ENCODE data around the gene MYO19. TPM values are rescaled to one million over a fixed set of nuclear protein-coding genes. Genes with fewer than 3 reads are reported as not detected.

Gene MYO19
- total RNA-seq, 1 donor from 2014 or later, result 40.7 TPM

- Histone ChIP-seq H3K27ac (no peak overlapping the region), H3K27me3 (no peaks in the 10 kb centered on the region), H3K9me3 (no peaks in the 10 kb centered on the region), H3K36me3 (peaks cover 26 to 65% of the 10 kb centered on the region in 2 donors), H3K4me1 (no peaks in the 10 kb centered on the region), H3K4me3 (no peak overlapping the region)
- intact Hi-C loops (cut with DNase I), result no loop called here
- no peak for DNase-seq (ENCODE audit: low spot score in 2 of 2)
- TF ChIP-seq CTCF (IDR thresholded peaks at IDR 0.05), result no peak
Measured at GRCh38 chr17:36507266-36507665, 27.4 kb downstream of the MYO19 start.

- Histone ChIP-seq H3K4me3 (no peak overlapping the region), H3K27me3 (no peaks in the 10 kb centered on the region), H3K4me1 (no peaks in the 10 kb centered on the region), H3K36me3 (peaks cover 26 to 65% of the 10 kb centered on the region in 2 donors), H3K27ac (no peak overlapping the region), H3K9me3 (no peaks in the 10 kb centered on the region)
- no peak for DNase-seq (ENCODE audit: low spot score in 2 of 2)
- intact Hi-C loops (cut with DNase I), result no loop called here
- no peak for TF ChIP-seq CTCF (IDR thresholded peaks at IDR 0.05)
Measured at GRCh38 chr17:36506831-36507230, 27.8 kb downstream of the MYO19 start.

DNA sequence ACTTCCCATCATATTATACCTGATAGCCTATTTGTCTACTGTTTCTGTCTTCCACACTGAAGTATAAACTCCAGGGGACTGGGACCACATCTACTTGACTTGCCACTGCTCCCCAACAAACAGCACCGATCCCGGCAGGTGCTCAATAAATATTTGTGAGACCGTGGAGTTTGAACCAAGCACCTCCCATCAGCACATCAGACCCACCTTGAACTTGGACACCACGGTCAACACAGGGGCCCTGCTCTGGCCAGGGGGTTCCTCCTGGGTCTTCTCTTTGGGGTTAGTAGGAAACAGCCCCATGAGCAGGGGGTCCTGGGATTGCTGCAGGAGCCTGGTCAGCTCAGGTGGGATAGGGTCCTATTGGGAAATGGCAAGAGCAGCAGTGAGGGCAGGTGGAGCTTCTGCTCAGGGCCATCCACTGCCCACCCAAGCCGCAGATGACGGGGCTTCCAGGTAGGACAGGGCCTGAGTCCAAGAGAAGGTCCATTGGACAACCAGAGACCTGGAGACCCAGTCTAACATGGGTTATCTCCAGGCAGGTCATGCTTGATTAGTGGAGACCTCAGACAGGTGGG is 28.3 kb downstream of the MYO19 start:
- DNase-seq (ENCODE audit: low spot score in 2 of 2), result no peak
- H3K36me3 ChIP-seq, result peaks cover 26 to 65% of the 10 kb centered on the region in 2 donors

GRCh38 chr17:36505171-36505570 is 29.5 kb downstream of the MYO19 start:
- no peak for DNase-seq (ENCODE audit: low spot score in 2 of 2)
- no peak overlapping the region for H3K4me3 ChIP-seq
- intact Hi-C loops (cut with DNase I), result no loop called here
- H3K4me1 ChIP-seq, result no peaks in the 10 kb centered on the region
- no peak overlapping the region for H3K27ac ChIP-seq
- no peaks in the 10 kb centered on the region for H3K9me3 ChIP-seq
- H3K27me3 ChIP-seq, result no peaks in the 10 kb centered on the region
- peaks cover 17 to 69% of the 10 kb centered on the region in 2 donors for H3K36me3 ChIP-seq
- TF ChIP-seq CTCF (IDR thresholded peaks at IDR 0.05), result no peak

More for the DNA sequence above, 28.3 kb downstream of the MYO19 start:
- no peak for TF ChIP-seq CTCF (IDR thresholded peaks at IDR 0.05)
- Histone ChIP-seq H3K4me3 (no peak overlapping the region), H3K27me3 (no peaks in the 10 kb centered on the region), H3K27ac (no peak overlapping the region), H3K9me3 (no peaks in the 10 kb centered on the region), H3K4me1 (no peaks in the 10 kb centered on the region)
- intact Hi-C loops (cut with DNase I), result no loop called here

DNA sequence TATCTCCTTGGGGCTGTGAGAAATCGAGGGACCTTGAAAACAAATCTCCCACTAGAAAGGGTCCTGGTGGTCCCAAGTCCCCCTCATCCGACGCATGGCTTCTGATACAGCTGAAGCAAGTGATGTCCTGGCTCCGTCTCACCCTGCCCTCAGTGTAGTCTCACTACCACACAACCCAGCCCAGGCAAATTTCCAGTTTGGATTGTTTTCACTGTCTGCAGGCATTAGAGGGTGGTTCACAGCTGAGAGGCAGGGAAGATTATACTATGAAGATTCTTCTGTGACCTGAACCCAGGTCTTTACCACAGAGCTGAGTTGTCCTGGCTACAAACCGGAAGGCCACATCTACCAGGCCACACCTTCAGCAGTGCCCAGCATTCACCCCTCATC is 30.5 kb downstream of the MYO19 start:
- no peak overlapping the region for H3K27ac ChIP-seq
- peaks cover 15 to 62% of the 10 kb centered on the region in 2 donors for H3K36me3 ChIP-seq
- H3K4me1 ChIP-seq, result no peaks in the 10 kb centered on the region
- no peak for TF ChIP-seq CTCF (IDR thresholded peaks at IDR 0.05)
- DNase-seq (ENCODE audit: low spot score in 2 of 2), result no peak
- no peaks in the 10 kb centered on the region for H3K27me3 ChIP-seq
- intact Hi-C loops (cut with DNase I), result no loop called here
- no peaks in the 10 kb centered on the region for H3K9me3 ChIP-seq
- H3K4me3 ChIP-seq, result no peak overlapping the region

Data from ascending aorta (tissue), 2 donors.